ENCODE data around the gene GINS2.

GRCh38 chr16:85707528-85708095 is 18.9 kb upstream of the GINS2 start:
- TF ChIP-seq CTCF (conservative IDR thresholded peaks at IDR 0.05; ENCODE audit: low read length), result no peak
- TF ChIP-seq EZH2phosphoT487 (IDR thresholded peaks at IDR 0.05; ENCODE audit: borderline replicate concordance, low read depth, low read length), result no peak

Measured in OCI-LY7 (cell line).